HG03521 (cell line): Measurements from ENCODE around the gene POU2AF2.

ENCODE experiments used
- ATAC-seq: cut with Tn5 transposase; IDR thresholded peaks from one replicate; pipeline ENCODE4 v1.9.1; 2021; ENCODE audit warnings: mild to moderate bottlenecking, moderate library complexity; ENCODE audit not compliant: unreplicated experiment

The POU2AF2 gene

GRCh38 chr11:111327908-111328624 is 82.5 kb downstream of the POU2AF2 start:
- ATAC-seq = no peak

GRCh38 chr11:111329306-111330204 is 84.0 kb downstream of the POU2AF2 start:
- no peak for ATAC-seq

GRCh38 chr11:111330234-111330893 is 84.8 kb downstream of the POU2AF2 start:
- no peak for ATAC-seq

DNA sequence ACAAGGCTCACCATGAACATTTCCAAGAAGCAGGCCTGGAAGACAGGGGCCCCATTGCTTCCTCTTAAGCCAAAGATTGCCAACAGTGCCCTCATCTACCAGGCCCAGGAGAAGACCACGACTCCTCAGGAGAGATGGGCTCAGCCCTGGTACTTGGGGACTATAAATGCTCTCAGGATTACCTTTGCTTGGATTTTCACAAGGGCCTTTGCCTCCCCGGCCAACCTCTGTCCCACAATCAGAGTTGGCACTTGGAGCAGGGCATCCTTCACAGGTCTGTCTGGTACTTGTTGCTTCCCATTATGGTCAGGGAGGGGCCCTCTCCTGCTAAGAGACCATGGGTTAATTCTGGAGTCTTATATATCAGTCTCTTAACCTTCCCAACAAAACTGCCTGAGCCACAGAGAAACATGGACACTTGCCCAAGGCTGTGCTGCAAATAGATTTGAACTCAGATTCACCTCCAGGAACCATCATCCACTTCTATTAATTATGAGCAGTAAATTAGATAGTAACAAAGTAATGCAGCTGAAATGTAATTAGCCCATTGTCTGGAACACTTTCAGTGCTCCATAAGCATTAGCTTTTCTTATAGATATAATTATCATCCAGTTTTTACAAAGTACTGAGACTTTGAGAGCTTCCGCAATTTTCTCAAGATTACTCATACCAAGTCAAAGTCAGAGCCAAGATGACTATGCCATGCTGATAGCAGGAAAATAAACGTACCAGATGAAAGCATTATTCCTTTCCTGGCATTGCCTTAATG is 86.4 kb downstream of the POU2AF2 start:
- ATAC-seq = no peak

- ATAC-seq = no peak
Observed at GRCh38 chr11:111334532-111335502, 89.3 kb downstream of the POU2AF2 start.

- ATAC-seq = no peak
Observed at GRCh38 chr11:111335549-111335948, 90.0 kb downstream of the POU2AF2 start.
